ENCODE results near the gene GPR176. TPM values are rescaled to one million over a fixed set of nuclear protein-coding genes. Genes with fewer than 3 reads are reported as not detected.

Gene GPR176
- total RNA-seq, 4 donors from 2014 or later, result 0.53 to 6.2 (median 3.0) TPM

DNA sequence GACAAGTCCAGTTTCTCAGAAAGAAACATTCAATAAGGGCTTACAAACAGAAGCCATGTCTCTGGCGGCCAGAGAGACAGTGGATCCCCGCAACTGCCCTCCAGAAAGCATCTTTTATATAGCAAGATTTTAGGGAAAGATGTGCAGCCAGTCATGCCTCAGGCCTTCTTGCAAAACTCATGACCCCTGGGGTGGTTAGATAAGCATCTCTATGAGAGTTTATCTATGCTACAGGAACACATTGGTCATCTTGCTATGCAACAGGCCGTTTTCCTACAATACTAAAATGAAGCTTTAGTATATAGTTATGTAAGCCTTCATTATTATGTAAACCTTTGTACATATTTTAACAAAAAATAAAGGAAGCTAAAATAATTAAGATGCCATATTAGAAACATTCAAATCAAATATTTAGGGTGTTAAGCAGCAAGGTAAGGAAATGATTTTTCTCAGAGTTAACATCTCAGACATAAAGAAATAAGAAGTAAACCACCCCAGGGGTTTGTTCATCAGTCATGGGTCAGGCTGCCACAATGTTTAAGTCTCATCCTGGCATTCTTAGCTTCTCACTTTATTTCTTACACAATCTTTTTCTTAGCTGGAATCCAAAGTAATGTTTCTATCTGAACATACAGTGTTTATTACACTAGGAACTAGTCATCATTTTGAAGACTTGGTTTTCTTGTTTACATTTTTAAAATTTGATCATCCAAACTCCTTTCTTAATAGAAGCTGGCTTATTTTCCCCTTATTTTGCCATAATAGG, 131.1 kb downstream of the GPR176 start:
- intact Hi-C loops (cut with DNase I; ENCODE audit: low total_unique reads), result no loop called here
- no peak for DNase-seq (ENCODE audit: low spot score in 2 of 2)
- H3K4me3 ChIP-seq (ENCODE audit: low read depth, poor library complexity, severe bottlenecking), result no peak overlapping the region
- TF ChIP-seq, protein P1, sequence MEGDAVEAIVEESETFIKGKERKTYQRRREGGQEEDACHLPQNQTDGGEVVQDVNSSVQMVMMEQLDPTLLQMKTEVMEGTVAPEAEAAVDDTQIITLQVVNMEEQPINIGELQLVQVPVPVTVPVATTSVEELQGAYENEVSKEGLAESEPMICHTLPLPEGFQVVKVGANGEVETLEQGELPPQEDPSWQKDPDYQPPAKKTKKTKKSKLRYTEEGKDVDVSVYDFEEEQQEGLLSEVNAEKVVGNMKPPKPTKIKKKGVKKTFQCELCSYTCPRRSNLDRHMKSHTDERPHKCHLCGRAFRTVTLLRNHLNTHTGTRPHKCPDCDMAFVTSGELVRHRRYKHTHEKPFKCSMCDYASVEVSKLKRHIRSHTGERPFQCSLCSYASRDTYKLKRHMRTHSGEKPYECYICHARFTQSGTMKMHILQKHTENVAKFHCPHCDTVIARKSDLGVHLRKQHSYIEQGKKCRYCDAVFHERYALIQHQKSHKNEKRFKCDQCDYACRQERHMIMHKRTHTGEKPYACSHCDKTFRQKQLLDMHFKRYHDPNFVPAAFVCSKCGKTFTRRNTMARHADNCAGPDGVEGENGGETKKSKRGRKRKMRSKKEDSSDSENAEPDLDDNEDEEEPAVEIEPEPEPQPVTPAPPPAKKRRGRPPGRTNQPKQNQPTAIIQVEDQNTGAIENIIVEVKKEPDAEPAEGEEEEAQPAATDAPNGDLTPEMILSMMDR (IDR thresholded peaks at IDR 0.05), result no peak
- no peak for TF ChIP-seq POLR2A (IDR thresholded peaks at IDR 0.05)
- 76 to 83% methylated on average over 3 of the region's 3 CpGs for WGBS, 2 donors

DNA sequence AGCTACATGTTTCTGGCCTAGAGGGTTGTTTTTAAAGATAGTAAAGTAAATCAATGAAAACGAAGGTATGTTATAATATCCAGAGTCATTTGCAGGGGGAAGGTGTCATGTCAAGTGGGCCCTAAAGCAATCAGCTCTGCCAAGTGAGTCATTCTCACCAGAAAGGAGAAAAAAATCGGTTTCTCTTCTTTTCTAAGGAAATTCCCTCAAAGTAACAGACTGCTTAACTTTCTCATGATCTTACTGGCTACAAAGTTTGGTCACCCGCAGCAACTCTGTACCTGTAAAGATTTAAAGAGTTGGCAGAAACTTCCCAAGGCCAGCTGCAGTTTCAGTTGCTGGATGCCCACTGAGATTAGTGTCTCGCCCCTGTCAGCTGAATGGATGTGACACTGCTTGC, 132.0 kb downstream of the GPR176 start:
- WGBS, 2 donors, result 54 to 55% methylated on average over 4 of the region's 4 CpGs
- intact Hi-C loops (cut with DNase I; ENCODE audit: low total_unique reads), result no loop called here
- DNase-seq (ENCODE audit: low spot score in 2 of 2), result no peak
- TF ChIP-seq, protein P1 (IDR thresholded peaks at IDR 0.05), result no peak
- no peak for TF ChIP-seq POLR2A (IDR thresholded peaks at IDR 0.05)
- H3K4me3 ChIP-seq (ENCODE audit: low read depth, poor library complexity, severe bottlenecking), result no peak overlapping the region

DNA sequence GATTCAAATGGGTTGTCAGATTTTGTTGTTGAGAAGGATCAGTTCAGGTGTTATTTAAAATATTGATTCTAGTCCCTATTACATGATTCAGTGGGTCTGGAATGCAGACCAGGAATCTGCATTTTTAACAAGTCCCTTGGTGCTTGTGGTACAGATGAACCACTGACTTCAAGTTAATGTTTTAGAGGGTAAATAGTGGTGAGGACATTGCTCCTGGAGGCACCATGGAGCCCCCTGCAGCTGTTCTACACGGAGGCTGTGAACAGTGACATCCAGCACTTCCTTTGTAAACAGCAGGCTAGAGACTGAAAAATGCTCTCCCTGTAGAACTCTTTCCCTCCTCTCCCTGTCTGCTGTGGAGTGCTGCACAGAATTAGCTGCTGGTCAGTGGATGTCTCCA, 132.6 kb downstream of the GPR176 start:
- no peak overlapping the region for H3K4me3 ChIP-seq (ENCODE audit: low read depth, poor library complexity, severe bottlenecking)
- no peak for DNase-seq (ENCODE audit: low spot score in 2 of 2)
- TF ChIP-seq POLR2A (IDR thresholded peaks at IDR 0.05), result no peak
- TF ChIP-seq, protein P1 (IDR thresholded peaks at IDR 0.05), result no peak
- intact Hi-C loops (cut with DNase I; ENCODE audit: low total_unique reads), result no loop called here
- WGBS, 2 donors, result 29 to 38% methylated on average over 1 of the region's 1 CpG

DNA sequence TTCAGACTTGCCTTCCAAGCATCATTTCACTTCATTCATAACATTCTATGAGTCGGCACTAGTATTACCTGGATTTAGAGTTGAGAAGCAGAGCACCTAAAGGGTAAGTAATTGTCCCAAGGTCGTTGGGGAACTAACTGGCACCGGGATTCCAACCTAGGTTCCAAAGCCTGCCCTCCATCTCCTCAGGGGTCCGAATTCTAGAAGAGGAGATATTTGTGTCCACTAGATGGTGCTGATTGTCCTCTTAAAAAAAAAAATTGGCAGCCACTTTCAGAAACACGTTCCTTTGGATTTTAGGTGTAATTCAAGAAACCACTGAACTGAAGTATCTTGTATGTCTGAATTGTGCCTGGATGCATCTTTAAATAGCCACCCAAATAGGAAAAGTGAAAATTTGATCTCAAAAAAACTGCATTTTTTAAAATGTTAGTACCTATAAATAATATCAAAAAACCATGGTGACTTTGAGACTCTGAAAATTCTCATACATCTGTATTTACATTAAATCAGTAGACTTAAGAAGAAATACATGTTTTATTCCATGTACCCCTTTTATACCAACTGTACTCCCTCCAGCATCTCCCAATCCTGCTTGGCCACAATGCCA, 133.5 kb downstream of the GPR176 start:
- no peak for DNase-seq (ENCODE audit: low spot score in 2 of 2)
- no peak overlapping the region for H3K4me3 ChIP-seq (ENCODE audit: low read depth, poor library complexity, severe bottlenecking)
- intact Hi-C loops (cut with DNase I; ENCODE audit: low total_unique reads), result no loop called here
- WGBS, 2 donors, result 4 to 5% methylated on average over 5 of the region's 5 CpGs
- TF ChIP-seq, protein P1 (IDR thresholded peaks at IDR 0.05), result no peak

DNA sequence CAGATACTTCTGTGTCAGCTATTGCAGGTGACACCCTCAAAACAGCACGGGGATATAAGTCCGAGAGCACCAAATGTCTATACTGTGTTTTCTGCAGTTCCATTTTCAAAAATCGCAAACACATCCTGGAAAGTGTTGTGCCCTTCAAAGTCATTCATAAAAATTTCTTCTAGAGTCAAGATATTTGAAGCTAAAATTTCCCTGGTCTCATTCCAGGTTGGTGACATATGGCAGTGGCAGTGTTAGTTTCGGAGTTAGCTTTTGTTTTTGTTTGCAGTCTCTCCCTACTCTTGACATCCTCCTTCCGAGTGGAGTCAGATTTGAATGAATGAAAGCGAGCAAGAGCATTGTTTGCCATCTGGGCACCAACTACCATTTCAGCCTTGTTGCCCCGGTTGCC, 134.2 kb downstream of the GPR176 start:
- DNase-seq (ENCODE audit: low spot score in 2 of 2), result no peak
- intact Hi-C loops (cut with DNase I; ENCODE audit: low total_unique reads), result no loop called here
- TF ChIP-seq, protein P1 (IDR thresholded peaks at IDR 0.05), result no peak
- no peak overlapping the region for H3K4me3 ChIP-seq (ENCODE audit: low read depth, poor library complexity, severe bottlenecking)
- WGBS, 2 donors, result 72 to 81% methylated on average over 7 of the region's 7 CpGs
